ENCODE measurements around the gene ACP6.

ACP6 gene

DNA sequence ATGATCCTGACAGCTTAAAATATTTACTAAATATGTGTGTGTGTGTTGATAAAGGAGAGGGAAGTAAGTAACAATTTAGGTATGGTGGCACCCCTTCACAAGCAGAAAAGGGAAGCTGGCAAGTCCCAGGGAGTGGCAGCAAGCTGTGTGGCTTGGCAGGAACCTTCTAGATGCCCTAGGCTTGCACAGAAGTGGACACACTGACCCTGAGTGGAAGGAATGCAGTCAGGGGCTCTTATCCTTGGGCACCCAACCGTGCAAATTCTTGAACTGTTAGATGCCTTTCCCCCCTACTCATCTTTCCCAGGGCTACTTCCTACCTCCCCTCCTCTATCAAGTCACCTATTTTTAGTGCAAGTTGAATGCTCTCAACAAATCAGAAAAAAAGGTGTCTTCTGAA is 18.9 kb downstream of the ACP6 start:
- DNase-seq (ENCODE audit: low read depth in 1 of 2, low spot score in 1 of 2): no peak

GRCh38 chr1:147648933-147649332 is 21.4 kb downstream of the ACP6 start:
- DNase-seq (ENCODE audit: low read depth in 1 of 2, low spot score in 1 of 2): no peak

DNA sequence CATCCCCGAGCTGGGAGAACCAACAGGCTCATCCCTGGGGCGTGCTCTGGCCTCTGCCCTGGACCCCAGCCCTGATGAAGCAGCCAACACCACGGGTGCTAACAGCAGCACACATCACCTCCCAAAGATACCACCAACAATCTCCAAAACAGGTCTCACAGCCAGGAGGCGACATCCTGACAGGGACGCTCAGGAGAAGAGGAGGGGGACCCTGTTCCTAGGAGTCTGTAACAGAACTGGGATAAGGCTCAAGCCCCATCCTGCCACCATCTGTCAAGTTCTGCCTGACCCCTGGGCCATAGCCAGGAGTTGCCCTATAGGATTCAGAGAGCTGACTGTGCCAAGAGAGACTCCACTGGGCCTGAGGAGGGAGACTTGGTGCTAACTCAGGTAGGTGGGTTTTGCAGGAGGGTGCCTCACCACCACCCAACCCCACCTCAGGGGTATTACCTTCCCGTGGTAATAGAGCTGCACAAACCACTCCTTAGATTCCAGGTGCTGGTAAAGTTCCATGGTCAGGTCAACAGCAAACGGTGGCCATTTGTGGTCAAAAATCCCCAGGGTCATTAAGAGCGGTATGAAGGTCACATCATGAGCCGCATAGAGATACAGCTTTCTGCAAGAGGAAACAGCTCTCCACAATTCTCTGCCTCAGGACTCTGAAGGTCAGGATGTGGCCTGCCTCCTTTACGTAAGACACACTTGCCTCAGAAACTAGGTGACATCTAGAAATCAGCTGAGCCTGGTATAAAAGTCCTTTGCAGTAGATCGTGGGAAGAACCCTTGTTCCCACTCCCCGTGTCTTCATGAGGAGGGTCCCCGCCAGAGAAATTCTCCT is 22.3 kb downstream of the ACP6 start:
- DNase-seq (ENCODE audit: low read depth in 1 of 2, low spot score in 1 of 2): no peak

DNA sequence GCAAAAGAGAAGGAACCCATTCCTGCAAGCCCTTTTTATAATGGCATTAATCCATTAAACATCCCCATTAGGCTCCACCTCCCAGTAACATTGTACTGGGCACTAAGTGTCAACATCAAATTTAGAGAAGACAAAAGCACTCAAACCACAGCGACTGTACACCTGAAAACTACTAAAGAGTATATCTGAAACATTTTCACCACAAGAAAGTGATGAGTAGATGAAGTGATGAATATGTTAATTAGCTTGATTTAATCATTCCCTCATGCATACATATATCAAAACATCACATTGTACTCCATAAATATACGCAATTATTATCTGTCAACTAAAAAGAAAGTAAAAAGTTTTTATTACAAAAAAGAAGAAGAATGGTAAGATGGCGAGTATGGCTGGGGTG is 26.4 kb downstream of the ACP6 start:
- DNase-seq (ENCODE audit: low read depth in 1 of 2, low spot score in 1 of 2): no peak

DNA sequence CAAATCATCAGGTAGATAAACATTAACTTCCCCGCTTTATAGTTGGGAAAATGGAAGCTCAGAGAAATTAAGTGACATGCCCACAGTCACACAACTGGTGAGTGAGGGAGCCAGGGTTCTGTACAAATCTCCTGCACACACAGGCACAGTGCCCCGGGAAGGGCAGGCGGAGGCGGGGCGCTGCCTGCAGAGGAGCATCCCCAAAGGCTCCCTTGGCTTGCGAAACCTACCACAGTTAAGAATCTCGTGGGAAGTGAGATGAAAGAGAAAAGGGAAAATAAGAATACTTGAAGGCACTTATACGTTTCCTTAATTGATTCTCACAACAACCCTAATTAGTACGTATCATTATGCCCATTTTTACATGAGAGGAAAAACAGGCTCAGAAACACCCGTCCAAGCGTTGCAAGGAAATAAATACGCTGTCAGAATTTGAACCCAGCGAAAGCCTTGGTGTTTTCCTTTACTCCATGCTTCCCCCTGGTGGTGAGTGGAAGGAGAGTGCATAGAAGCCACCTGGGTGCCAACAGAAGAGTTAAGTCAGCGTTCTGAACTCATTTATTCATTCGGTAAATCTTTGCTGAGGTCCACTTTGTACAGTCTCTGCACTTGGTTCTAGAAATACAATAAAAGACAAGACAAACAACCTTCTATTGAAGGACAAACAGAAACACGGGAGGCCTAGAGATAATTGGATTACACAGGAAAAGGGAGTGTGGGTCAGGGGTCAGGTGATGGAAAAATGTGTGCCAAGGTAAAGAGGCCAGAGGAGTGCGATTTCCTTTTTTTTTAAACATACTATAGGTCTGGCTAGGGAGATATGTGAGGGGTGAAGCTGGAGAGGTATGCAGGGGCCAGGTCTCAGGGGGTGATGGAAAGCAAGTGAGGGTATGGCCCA is 28.4 kb downstream of the ACP6 start:
- no peak for DNase-seq (ENCODE audit: low read depth in 1 of 2, low spot score in 1 of 2)

GRCh38 chr1:147641291-147641690 is 29.0 kb downstream of the ACP6 start:
- no peak for DNase-seq (ENCODE audit: low read depth in 1 of 2, low spot score in 1 of 2)

- peak; percentile 55 to 58 for DNase-seq (ENCODE audit: low read depth in 1 of 2, low spot score in 1 of 2)
These were observed 29.7 kb downstream of the ACP6 start for GRCh38 chr1:147640553-147641165.

DNA sequence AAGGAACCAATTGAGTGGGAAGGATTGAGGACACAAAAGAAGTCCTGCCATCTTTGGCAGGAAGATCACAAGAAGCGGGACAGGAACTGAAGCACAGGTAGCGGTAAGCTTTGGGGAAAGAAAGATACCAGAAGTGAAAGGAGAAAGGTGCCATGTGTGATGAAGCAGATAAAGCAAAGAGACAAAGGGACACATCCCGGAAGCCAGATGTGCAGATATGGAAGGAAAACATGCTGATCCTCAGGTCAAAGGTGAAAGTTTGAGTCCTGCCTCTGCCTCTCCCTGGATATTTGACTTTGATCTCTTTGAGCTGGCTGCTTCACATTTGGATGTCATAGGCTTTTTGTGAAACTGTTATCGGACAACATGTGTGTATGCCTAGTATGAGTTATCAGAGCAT is 34.0 kb downstream of the ACP6 start:
- no peak for DNase-seq (ENCODE audit: low read depth in 1 of 2, low spot score in 1 of 2)

DNA sequence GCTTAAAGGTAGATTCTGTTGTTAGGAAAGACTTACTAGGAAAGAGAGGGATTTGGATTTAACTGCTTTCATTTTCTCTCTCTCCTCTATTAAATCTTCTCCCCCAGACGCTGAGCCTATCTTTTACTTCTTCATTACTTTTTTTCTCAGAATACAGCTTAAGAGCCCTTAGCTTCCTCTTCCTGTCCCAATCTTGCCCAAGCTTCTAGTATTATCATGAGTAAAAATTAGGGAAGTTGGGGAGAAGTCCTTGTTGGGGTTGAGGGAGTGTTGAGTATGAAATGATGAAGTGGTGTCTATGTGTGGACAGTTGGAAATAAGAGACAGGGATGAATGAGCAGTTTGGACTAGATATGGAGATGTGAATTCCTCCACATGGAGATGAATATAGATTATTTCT is 35.0 kb downstream of the ACP6 start:
- no peak for DNase-seq (ENCODE audit: low read depth in 1 of 2, low spot score in 1 of 2)

GRCh38 chr1:147634645-147635044 is 35.7 kb downstream of the ACP6 start:
- no peak for DNase-seq (ENCODE audit: low read depth in 1 of 2, low spot score in 1 of 2)

DNA sequence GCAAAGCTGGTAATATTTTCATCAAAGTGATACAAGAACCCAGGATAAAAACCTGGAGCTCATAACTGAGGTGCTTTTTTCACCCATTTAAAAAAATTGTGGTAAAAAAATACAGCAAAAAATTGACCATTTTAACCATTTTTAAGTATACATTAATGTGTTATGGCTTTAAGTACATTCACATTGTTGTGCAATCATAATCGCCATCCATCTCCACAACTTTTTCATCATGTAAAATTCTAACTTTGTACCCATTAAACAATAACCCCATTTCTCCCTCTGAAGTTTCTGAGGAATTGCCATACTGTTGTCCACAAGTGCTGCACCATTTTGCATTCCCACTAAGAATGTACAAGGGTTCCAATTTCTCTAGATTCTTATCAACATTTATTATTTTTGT is 36.6 kb downstream of the ACP6 start:
- DNase-seq (ENCODE audit: low read depth in 1 of 2, low spot score in 1 of 2): no peak

DNA sequence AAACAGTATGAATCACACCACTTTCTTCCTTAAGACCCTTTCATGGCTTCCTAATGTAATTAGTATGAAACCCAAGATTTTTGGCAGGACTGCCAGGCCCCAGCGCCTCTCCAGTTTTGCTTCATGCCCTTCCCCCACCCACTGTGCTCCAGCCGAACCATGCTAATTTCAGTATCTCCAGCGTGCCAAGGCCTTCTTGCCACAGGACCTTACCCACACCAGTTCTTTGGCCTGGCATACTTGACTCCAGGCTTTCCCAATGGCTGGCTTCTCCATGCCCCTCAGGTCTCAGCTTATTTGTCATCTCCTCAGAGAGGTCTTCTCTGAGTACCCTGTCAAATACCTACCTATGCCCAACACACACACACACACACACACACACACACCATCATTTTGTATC is 38.5 kb downstream of the ACP6 start:
- no peak for DNase-seq (ENCODE audit: low read depth in 1 of 2, low spot score in 1 of 2)

- no peak for DNase-seq (ENCODE audit: low read depth in 1 of 2, low spot score in 1 of 2)
These were observed 39.9 kb downstream of the ACP6 start for GRCh38 chr1:147630447-147630846.

DNA sequence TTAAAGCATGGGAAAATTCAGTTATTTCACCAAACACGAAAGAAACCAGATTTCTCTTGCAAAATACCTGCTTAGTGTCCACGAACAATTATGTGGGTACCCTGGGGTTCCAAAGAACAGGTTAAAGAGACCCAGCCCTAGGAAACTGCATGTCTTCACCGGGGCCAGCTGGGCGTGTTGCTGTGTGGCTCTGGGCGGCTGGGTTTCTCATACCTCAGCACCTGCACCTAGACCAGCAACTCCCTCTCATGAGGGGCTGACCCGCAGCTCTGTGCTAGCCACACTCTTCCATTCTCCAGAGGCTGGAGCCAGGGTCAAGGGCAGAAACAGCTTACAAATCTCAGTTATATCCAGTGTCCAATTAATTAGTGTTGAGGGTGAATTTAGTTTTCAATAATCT is 40.3 kb downstream of the ACP6 start:
- DNase-seq (ENCODE audit: low read depth in 1 of 2, low spot score in 1 of 2): no peak

DNA sequence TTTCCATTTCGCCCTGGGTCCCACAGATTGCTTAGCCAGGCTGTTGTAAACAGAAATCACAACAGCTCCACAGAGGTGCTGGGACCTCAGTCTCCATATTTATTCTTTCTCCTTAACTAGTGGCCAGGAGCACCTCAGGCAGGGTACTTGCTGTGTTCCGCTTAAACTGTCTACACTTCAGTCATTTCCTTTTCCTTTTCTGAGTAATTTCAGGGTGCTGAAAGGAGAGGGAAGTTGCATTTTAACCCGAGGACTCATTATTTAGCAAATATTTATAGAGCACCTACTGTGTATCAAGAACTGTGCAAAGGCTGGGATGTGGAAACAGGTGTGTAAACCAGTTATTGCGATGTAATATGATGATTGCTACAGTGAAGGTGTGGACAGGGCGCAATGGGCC is 41.9 kb downstream of the ACP6 start:
- no peak for DNase-seq (ENCODE audit: low read depth in 1 of 2, low spot score in 1 of 2)

DNA sequence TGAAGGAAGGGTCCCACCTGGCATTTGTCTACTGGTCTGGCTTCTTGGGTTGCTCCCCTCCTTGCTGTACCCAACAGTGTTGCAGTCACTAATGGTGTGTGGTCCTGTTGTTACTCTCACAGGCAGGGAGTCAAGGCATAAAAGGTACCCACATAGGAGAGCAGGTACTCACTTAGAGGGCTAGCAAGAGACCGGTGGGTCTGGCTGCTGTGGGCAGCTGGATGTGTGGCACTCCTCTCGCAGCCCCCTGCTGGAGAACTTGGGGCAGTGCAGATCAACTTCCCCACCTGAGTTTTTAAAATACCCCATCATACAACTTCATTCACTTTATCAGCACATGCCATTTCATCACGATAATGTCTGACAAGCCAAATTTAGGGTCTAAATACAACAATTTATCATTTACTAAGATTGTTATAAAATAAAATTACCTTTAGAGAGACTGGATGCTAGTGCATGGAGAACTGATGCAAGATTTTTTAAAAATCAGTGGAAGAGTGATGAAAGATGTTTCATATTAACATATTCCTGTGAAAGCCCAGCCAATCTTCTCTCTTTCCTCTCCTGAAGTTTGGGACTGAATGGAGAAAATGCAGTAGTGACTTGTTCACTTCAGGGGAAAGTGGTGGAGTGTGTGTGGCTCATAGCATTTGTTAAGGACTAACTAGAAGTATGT is 42.8 kb downstream of the ACP6 start:
- peak; percentile 30 to 34 for DNase-seq (ENCODE audit: low read depth in 1 of 2, low spot score in 1 of 2)

DNA sequence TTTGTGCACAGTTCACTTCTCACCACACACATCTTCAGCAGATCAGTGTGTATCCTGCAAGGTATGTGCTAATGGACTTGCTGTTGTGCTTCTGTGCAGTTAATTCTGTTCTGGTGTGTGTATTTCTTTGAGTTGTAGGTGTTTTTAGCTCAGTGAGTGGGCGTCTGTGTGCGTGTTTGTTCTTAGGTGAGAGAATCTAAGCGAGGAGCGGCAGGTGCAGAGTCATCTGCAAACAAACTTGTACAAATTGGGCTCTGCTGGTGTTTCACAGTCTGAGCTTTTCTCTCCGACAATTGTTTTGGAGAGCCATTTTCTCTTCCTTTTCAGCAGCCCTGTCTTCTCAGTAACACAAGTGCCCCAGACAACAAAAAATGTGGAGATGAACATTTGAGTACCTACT is 43.6 kb downstream of the ACP6 start:
- DNase-seq (ENCODE audit: low read depth in 1 of 2, low spot score in 1 of 2): no peak

DNA sequence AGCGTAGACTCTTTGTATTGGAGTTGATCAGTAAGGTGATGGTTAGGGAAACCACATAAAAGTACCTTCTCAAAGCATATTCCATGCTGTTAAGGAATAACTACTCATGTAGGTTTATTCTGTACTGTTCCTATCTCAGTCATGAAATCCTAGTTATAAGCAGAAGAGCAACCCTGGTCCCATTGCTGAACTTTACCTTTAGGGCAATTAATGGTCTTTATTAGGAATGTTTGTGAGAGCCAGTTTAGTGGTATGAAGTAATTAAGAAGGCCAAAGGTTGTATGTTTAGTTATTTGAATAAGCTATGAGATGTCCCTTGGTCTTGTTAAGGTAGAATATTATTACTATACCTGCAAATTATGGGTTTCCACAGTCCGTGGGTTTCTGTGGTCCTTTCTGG is 44.0 kb downstream of the ACP6 start:
- DNase-seq (ENCODE audit: low read depth in 1 of 2, low spot score in 1 of 2): no peak

DNA sequence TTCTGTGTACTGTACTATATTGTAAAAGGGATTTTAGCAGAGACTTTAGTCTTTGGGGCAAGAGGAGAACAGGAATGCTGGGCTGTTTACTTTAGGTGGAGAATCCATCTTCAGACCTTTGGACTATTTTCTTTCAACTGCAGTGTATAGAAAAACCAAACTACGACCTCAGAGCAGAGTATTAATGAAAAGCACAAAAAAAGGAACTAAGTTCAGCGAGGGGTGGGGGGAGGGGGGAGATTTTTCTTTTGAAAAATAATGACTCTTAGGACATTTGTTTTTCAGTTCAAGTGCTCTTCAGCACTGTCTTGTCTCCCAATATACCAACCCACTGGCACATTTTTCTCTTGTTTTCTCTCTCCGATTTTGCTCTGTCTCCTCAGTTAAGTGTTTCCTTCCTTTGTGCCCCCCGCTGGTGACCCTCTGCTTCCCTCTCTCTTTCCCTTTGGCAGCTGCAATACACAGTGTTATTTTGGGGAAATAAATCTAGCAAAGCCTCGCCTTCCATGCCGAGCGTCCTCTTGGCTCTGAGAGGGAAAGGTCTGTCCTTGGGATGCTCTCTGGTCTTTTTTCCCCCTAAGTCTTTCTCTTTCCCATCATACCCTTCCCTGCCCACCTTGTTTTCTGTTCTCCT is 44.8 kb downstream of the ACP6 start:
- DNase-seq (ENCODE audit: low read depth in 1 of 2, low spot score in 1 of 2): no peak

- no peak for DNase-seq (ENCODE audit: low read depth in 1 of 2, low spot score in 1 of 2)
These were observed 45.8 kb downstream of the ACP6 start for GRCh38 chr1:147624529-147624928.

DNA sequence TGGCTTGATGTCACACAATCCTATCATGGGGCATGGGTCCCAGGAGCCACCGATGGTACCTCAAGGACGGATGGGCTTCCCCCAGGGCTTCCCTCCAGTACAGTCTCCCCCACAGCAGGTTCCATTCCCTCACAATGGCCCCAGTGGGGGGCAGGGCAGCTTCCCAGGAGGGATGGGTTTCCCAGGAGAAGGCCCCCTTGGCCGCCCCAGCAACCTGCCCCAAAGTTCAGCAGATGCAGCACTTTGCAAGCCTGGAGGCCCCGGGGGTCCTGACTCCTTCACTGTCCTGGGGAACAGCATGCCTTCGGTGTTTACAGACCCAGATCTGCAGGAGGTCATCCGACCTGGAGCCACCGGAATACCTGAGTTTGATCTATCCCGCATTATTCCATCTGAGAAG is 46.3 kb downstream of the ACP6 start:
- DNase-seq (ENCODE audit: low read depth in 1 of 2, low spot score in 1 of 2): no peak
